GM12878 (cell line): Measurements from ENCODE around the gene LMLN. TPM values are rescaled to one million over a fixed set of nuclear protein-coding genes. Genes with fewer than 3 reads are reported as not detected.

Source experiments
- ATAC-seq: fragments of 200-7000 bp; cut with Tn5 transposase; 3 replicates; pipeline ENCODE4 v1.9.1; 2020; ENCODE audit warnings: mild to moderate bottlenecking, moderate library complexity
- BruUV-seq: library from RNA; stranded (reverse); fragments of 400-500 nt; replicated peaks from 2 replicates; lab custom pipeline; 2021; lab: Mats Ljungman, UMichigan
- CTCF ChIA-PET: fragments of 300-600 bp; sonication (Branson Sonifier 250); formaldehyde crosslinking; extraction: SDS; loops from one replicate; lab custom pipeline; 2021; ENCODE audit warnings: inconsistent platforms; lab: Yijun Ruan, JAX
- POLR2A ChIA-PET: fragments of 350-600 bp; formaldehyde crosslinking; extraction: SDS; loops from one replicate; lab custom pipeline; 2021; ENCODE audit warnings: inconsistent platforms; lab: Charles Lee
- RAD21 ChIA-PET: fragments of 300-600 bp; sonication (Branson Sonifier 250); formaldehyde crosslinking; loops from one replicate; lab custom pipeline; 2023; ENCODE audit warnings: antibody characterized with exemption; ENCODE audit not compliant: unreplicated experiment; lab: Charles Lee
- SMC1A ChIA-PET: fragments of 300-600 bp; sonication (Branson Sonifier 250); formaldehyde crosslinking; loops from one replicate; lab custom pipeline; 2023; ENCODE audit not compliant: unreplicated experiment, uncharacterized antibody; lab: Charles Lee
- DNase-seq: peaks from one replicate; pipeline ENCODE4 v3.0.0-alpha.2; 2011; ENCODE audit warnings: low read depth, low spot score
- FAIRE-seq: peaks from 3 replicates; lab custom pipeline; 2011; peaks lifted over from hg19 to GRCh38; lab: Jason Lieb, UNC
- H2AFZ ChIP-seq: 2 replicates; pipeline ENCODE4 v1.6.0; 2011; ENCODE audit warnings: low read depth, low read length, control low read depth; ENCODE audit not compliant: control insufficient read depth
- H3K27ac ChIP-seq: 2 replicates; pipeline ENCODE4 v1.5.1; 2011; ENCODE audit warnings: control low read depth; ENCODE audit not compliant: control insufficient read depth, insufficient read depth
- H3K27me3 ChIP-seq, 2 experiments: replicated peaks in 1 of 2; 2 replicates each; pipeline versions ENCODE4 v1.6.0 to v1.6.1; 2011; ENCODE audit warnings: low read length in 1 of 2; ENCODE audit not compliant: control insufficient read depth in 2 of 2, insufficient read depth in 2 of 2
- H3K36me3 ChIP-seq, 2 experiments: 2 replicates each; pipeline ENCODE4 v1.5.1; 2011; ENCODE audit warnings: low read length in 1 of 2; ENCODE audit not compliant: control insufficient read depth in 2 of 2, insufficient read depth in 2 of 2
- H3K4me1 ChIP-seq: 2 replicates; pipeline ENCODE4 v1.6.1; 2011; ENCODE audit warnings: mild to moderate bottlenecking, low read length, moderate library complexity, mixed read lengths; ENCODE audit not compliant: control insufficient read depth, insufficient read depth
- H3K4me2 ChIP-seq: 2 replicates; pipeline ENCODE4 v1.6.0; 2011; ENCODE audit warnings: control low read depth; ENCODE audit not compliant: control insufficient read depth, insufficient read depth
- H3K4me3 ChIP-seq: fragments of 200-600 bp; sonication (generic); 2 replicates; pipeline ENCODE4 v1.5.1; 2016
- H3K79me2 ChIP-seq: 2 replicates; pipeline ENCODE4 v1.6.0; 2011; ENCODE audit warnings: low read length; ENCODE audit not compliant: control insufficient read depth, insufficient read depth
- H3K9ac ChIP-seq: 2 replicates; pipeline ENCODE4 v1.8.0; 2011; ENCODE audit warnings: low read length, control low read depth, mixed read lengths; ENCODE audit not compliant: control insufficient read depth, insufficient read depth
- H3K9me3 ChIP-seq: replicated peaks from 3 replicates; pipeline ENCODE4 v1.5.1; 2011; ENCODE audit warnings: mild to moderate bottlenecking, low read length; ENCODE audit not compliant: control insufficient read depth, insufficient read depth
- H4K20me1 ChIP-seq: 2 replicates; pipeline ENCODE4 v1.6.0; 2011; ENCODE audit not compliant: control insufficient read depth, insufficient read depth
- BRCA1 ChIP-seq: IDR thresholded peaks from 2 replicates; pipeline ENCODE4 v1.6.1; 2011; ENCODE audit warnings: low read depth, low read length, improper control_type of control experiment
- CREB1 ChIP-seq: IDR thresholded peaks from 2 replicates; pipeline ENCODE4 v1.6.1; 2012; ENCODE audit warnings: low read depth, mild to moderate bottlenecking, inconsistent platforms
- HCFC1 ChIP-seq: fragments of 150-350 bp; IDR thresholded peaks from 2 replicates; pipeline ENCODE4 v1.6.1; 2014; ENCODE audit warnings: low read length
- HDAC6 ChIP-seq: fragments of 200-600 bp; sonication (generic); IDR thresholded peaks from one replicate; pipeline ENCODE4 v1.8.0; 2017; ENCODE audit warnings: antibody characterized with exemption; ENCODE audit not compliant: unreplicated experiment
- IRF4 ChIP-seq: IDR thresholded peaks from 2 replicates; pipeline ENCODE4 v1.6.1; 2011; ENCODE audit warnings: low read depth, low read length
- JUNB ChIP-seq: IDR thresholded peaks from 2 replicates; pipeline ENCODE4 v1.6.1; 2016; ENCODE audit warnings: antibody characterized with exemption, mild to moderate bottlenecking
- KLF5 ChIP-seq: fragments of 450-650 bp; IDR thresholded peaks from 2 replicates; pipeline ENCODE4 v1.6.1; 2014; ENCODE audit warnings: mild to moderate bottlenecking; ENCODE audit not compliant: partially characterized antibody
- MEF2B ChIP-seq: fragments of 450-650 bp; IDR thresholded peaks from 2 replicates; pipeline ENCODE4 v1.6.1; 2018; ENCODE audit warnings: mild to moderate bottlenecking, moderate library complexity; ENCODE audit not compliant: partially characterized antibody, poor library complexity, severe bottlenecking
- NR2F1 ChIP-seq: fragments of 450-650 bp; conservative IDR thresholded peaks from 2 replicates; pipeline ENCODE4 v1.6.1; 2017; ENCODE audit warnings: mild to moderate bottlenecking
- PAX8 ChIP-seq: fragments of 450-650 bp; IDR thresholded peaks from 2 replicates; pipeline ENCODE4 v1.6.1; 2017; ENCODE audit warnings: mild to moderate bottlenecking, moderate library complexity
- STAT3 ChIP-seq: IDR thresholded peaks from 2 replicates; pipeline ENCODE4 v1.6.1; 2011; ENCODE audit warnings: low read depth, low read length, improper control_type of control experiment
- SUZ12 ChIP-seq: fragments of 200-600 bp; sonication (generic); IDR thresholded peaks from one replicate; pipeline ENCODE4 v1.6.1; 2018; ENCODE audit warnings: antibody characterized with exemption, mild to moderate bottlenecking; ENCODE audit not compliant: unreplicated experiment
- YY1 ChIP-seq: IDR thresholded peaks from 2 replicates; pipeline ENCODE4 v1.6.1; 2011; ENCODE audit warnings: low read depth, mild to moderate bottlenecking, low read length
- WGBS: methylation state at CpG from one replicate; pipeline ENCODE4 v1.1.6; 2016; ENCODE audit warnings: low lambda C conversion rate; ENCODE audit not compliant: insufficient replicate concordance, insufficient coverage; ENCODE audit errors: missing lambda C conversion rate; 5-methylcytosine and 5-hydroxymethylcytosine counted together
- in situ Hi-C: fragments of 300-500 bp; cut with MboI; formaldehyde crosslinking; loops from 9 replicates; pipeline ENCODE4 v1.14.3; 2018; ENCODE audit warnings: mixed read lengths
- intact Hi-C: fragments of 100-400 bp; cut with micrococcal nuclease; formaldehyde crosslinking; loops from one replicate; pipeline ENCODE4 v1.14.2; 2022; ENCODE audit not compliant: unreplicated experiment
- polyA plus RNA-seq, 11 experiments: library from polyadenylated mRNA; depleted of rRNA in 4 of 11; unstranded in 6 of 11; stranded (reverse) in 5 of 11; fragments of >200 nt; fragmentation: Nextera tagmentation in 4 of 11; fragmentation: Illumina TruSeq in 1 of 11; extraction: Ambion mirVana in 4 of 11; extraction: Trizol in 1 of 11; gene quantifications; 1 replicate in 1 of 11; 2 replicates in 10 of 11; pipeline versions ENCODE4 v1.2.1 to v1.2.3, GENCODE V29; 2011 to 2016; ENCODE audit warnings: inconsistent platforms in 2 of 11, missing spikeins in 2 of 11, low read depth in 1 of 11
- total RNA-seq, 4 experiments: library from RNA; depleted of rRNA in 3 of 4; stranded (reverse); fragments of >200 nt in 3 of 4; fragmentation: Illumina TruSeq in 1 of 4; extraction: Trizol in 1 of 4; gene quantifications; 2 replicates each; pipeline versions ENCODE4 v1.2.1 to v1.2.3, GENCODE V29; 2013 to 2021
- TF ChIP-seq, protein P1 (sequence below), 3 experiments: IDR thresholded peaks in 2 of 3; conservative IDR thresholded peaks in 1 of 3; 2 replicates each; pipeline ENCODE4 v1.5.1; 2011; ENCODE audit warnings: low read depth in 3 of 3, low read length in 3 of 3, mild to moderate bottlenecking in 3 of 3, control low read depth in 2 of 3, moderate library complexity in 2 of 3, inconsistent platforms in 1 of 3, mixed read lengths in 1 of 3; ENCODE audit not compliant: control insufficient read depth in 2 of 3, insufficient read depth in 1 of 3; ENCODE audit errors: extremely low read depth in 1 of 3
- TF ChIP-seq, protein P2 (sequence below): IDR thresholded peaks from 2 replicates; pipeline ENCODE4 v1.6.1; 2011; ENCODE audit warnings: low read depth, mild to moderate bottlenecking, low read length, moderate library complexity, borderline replicate concordance; ENCODE audit errors: extremely low read depth
- TF ChIP-seq, protein P3 (sequence below): IDR thresholded peaks from 2 replicates; pipeline ENCODE4 v1.6.1; 2012; ENCODE audit warnings: low read depth, low read length, improper control_type of control experiment
- TF ChIP-seq, protein P4 (sequence below): fragments of 450-650 bp; IDR thresholded peaks from 2 replicates; pipeline ENCODE4 v1.6.1; 2017; ENCODE audit warnings: mild to moderate bottlenecking, low read depth, inconsistent platforms; ENCODE audit not compliant: poor library complexity, severe bottlenecking

LMLN gene
- total and polyA plus RNA-seq, 10 of the 15 experiments (the other 5 are each of a cell fraction or from before 2014, with no cell fraction given): 0.02 to 1.7 (median 0.81) TPM

DNA sequence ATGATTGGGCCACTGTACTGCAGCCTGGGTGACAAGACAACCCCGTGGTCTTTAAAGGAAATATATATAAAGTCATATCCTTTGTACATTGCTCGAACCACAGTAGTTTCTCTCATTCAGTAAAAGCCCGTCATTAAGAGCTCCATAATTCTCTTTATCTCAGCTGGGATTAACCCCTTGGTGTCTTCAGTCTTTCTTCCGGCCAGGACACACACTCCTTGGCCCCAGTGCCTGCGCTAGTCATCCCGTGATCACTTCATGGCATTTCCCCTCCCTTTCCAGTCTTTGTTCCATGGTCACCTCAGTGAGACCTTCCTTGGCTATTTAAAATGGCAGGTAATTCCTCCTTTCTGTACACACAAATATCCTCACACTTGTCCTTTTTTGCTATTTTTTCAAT lies 6.7 kb upstream of the LMLN start (continued):
- no peak for TF ChIP-seq JUNB
- no peak for TF ChIP-seq HCFC1
- TF ChIP-seq, protein P1, sequence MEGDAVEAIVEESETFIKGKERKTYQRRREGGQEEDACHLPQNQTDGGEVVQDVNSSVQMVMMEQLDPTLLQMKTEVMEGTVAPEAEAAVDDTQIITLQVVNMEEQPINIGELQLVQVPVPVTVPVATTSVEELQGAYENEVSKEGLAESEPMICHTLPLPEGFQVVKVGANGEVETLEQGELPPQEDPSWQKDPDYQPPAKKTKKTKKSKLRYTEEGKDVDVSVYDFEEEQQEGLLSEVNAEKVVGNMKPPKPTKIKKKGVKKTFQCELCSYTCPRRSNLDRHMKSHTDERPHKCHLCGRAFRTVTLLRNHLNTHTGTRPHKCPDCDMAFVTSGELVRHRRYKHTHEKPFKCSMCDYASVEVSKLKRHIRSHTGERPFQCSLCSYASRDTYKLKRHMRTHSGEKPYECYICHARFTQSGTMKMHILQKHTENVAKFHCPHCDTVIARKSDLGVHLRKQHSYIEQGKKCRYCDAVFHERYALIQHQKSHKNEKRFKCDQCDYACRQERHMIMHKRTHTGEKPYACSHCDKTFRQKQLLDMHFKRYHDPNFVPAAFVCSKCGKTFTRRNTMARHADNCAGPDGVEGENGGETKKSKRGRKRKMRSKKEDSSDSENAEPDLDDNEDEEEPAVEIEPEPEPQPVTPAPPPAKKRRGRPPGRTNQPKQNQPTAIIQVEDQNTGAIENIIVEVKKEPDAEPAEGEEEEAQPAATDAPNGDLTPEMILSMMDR (IDR thresholded peaks at IDR 0.05 in 2 of 3, conservative IDR thresholded peaks at IDR 0.05 in 1 of 3; ENCODE audit: control insufficient read depth in 2 of 3, extremely low read depth in 1 of 3, insufficient read depth in 1 of 3, low read depth in 3 of 3, low read length in 3 of 3): no peak
- no peak for TF ChIP-seq BRCA1
- TF ChIP-seq, protein P2, sequence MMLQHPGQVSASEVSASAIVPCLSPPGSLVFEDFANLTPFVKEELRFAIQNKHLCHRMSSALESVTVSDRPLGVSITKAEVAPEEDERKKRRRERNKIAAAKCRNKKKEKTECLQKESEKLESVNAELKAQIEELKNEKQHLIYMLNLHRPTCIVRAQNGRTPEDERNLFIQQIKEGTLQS: no peak

DNA sequence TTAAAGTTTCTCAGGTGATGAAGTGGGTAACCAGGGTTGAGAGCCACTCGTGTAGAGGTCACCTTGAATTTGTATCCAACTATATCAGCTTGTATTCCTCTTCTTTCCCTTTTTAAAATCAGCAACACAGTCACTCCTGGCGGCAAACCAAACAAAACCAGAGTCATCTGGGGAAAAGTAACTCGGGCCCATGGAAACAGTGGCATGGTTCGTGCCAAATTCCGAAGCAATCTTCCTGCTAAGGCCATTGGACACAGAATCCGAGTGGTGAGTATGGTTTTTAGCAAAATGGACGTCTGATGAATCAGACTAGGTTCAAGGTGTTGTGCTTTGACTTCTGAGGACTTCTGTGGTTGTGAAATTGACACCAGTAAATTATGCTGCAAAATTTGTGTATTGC lies 6.1 kb upstream of the LMLN start:
- Histone ChIP-seq H3K9ac (no peak overlapping the region), H3K79me2 (peaks cover 42% of the 10 kb centered on the region), H3K4me3 (no peak overlapping the region; the same call in 1 of the 2 replicates), H3K27ac (no peak overlapping the region), H3K4me1 (peaks cover 3% of the 10 kb centered on the region; the same call in 1 of the 2 replicates), H3K27me3 (no peaks in the 10 kb centered on the region), H3K36me3 (peaks cover 13 to 51% of the 10 kb centered on the region in 2 experiments), H3K4me2 (peak overlapping the region; percentile 35; the same call in 1 of the 2 replicates), H3K9me3 (no peaks in the 10 kb centered on the region), H2AFZ (no peak overlapping the region), H4K20me1 (peaks cover 7% of the 10 kb centered on the region)
- ATAC-seq (no peak), FAIRE-seq (no peak), DNase-seq (no peak)
- in situ Hi-C loops (no loop called here), intact Hi-C loops (no loop called here)
- TF ChIP-seq YY1: no peak
- TF ChIP-seq, protein P3, sequence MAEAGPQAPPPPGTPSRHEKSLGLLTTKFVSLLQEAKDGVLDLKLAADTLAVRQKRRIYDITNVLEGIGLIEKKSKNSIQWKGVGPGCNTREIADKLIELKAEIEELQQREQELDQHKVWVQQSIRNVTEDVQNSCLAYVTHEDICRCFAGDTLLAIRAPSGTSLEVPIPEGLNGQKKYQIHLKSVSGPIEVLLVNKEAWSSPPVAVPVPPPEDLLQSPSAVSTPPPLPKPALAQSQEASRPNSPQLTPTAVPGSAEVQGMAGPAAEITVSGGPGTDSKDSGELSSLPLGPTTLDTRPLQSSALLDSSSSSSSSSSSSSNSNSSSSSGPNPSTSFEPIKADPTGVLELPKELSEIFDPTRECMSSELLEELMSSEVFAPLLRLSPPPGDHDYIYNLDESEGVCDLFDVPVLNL: no peak
- no peak for TF ChIP-seq NR2F1
- no peak for TF ChIP-seq MEF2B
- TF ChIP-seq SUZ12: no peak
- TF ChIP-seq, protein P2: no peak
- no peak for TF ChIP-seq PAX8
- TF ChIP-seq, protein P4, sequence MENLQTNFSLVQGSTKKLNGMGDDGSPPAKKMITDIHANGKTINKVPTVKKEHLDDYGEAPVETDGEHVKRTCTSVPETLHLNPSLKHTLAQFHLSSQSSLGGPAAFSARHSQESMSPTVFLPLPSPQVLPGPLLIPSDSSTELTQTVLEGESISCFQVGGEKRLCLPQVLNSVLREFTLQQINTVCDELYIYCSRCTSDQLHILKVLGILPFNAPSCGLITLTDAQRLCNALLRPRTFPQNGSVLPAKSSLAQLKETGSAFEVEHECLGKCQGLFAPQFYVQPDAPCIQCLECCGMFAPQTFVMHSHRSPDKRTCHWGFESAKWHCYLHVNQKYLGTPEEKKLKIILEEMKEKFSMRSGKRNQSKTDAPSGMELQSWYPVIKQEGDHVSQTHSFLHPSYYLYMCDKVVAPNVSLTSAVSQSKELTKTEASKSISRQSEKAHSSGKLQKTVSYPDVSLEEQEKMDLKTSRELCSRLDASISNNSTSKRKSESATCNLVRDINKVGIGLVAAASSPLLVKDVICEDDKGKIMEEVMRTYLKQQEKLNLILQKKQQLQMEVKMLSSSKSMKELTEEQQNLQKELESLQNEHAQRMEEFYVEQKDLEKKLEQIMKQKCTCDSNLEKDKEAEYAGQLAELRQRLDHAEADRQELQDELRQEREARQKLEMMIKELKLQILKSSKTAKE: no peak
- TF ChIP-seq CREB1: no peak
- no peak for TF ChIP-seq KLF5
- TF ChIP-seq STAT3: no peak
- TF ChIP-seq IRF4: no peak
- TF ChIP-seq HDAC6: no peak
- ChIA-PET POLR2A (no interaction called here), SMC1A (interaction anchor here (1.3 kb wide), 1 partner anchor 106 kb away, joined by 3 read pairs; no protein-coding TSS in a partner anchor), CTCF (interaction anchor here (1.2 kb wide), 1 partner anchor 48 kb away, joined by 4 read pairs; no protein-coding TSS in a partner anchor), RAD21 (no interaction called here)
- BruUV-seq: no TSS peak
- WGBS: 98% methylated on average over 7 of the region's 7 CpGs
